Stimulated activated CD4-positive, alpha-beta T cell treated with anti-CD3 and anti-CD28 coated beads, Interleukin-12 subunit alpha, Interleukin-12 subunit beta, amount 100 ng/mL, for 48 hours (primary cell): ENCODE results near the gene CPEB2.

Experiments used
- DNase-seq, 3 donors: peaks; one replicate each; pipeline ENCODE4 v3.0.0-alpha.2; 2020; ENCODE audit warnings: low read depth in 2 of 3, low spot score in 1 of 3

CPEB2 gene

DNA sequence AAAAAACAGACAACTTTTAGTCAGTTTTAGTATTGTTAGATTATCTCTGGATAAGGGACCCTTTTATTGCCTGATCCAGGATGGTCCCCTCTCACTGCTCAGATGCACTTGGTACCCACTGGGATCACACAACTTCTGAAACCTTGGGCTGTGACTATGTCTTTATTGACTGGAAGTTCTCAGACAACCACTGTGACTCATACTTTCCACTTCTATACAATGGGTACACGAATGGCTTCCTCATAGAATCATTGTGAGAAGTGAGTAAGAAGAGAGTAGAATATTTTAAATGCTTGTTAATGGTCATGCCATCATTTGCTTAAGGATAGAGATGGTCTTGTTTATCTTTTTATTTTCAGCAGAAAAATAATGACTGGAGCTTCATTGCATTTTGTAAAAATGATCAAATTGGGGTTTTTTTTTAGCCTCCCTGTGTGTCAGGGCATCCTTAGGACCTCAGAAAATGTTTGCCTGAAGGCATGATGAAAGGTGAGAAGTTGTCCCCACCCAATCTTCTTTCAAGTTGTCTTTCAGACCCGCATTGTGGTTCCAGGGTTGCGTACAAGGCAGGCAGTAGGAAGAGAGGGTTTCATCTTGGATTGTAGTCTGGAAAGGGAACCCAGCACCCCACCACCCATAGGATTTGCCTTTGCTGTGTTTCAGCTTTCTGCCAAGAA is 115.1 kb downstream of the CPEB2 start:
- DNase-seq: no peak

DNA sequence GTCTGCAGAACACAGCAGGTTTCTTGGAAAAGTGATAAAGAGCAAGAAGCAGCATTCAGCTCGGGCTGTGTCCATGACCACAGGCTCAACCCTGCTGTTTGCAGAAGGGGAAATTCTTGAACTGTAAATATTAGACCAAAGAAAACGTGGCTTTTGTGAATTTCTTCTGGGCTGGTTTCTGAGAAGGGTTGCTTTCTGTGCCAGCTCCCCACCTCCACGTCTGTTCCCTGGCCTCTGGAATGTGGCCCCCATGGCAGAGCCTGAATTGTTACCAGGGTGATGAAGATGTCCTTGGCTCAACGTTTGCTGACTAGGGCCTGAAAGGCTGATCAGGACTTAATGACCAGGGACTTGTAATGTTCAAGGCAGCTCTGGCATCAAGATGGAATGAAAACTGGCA is 116.0 kb downstream of the CPEB2 start:
- DNase-seq: no peak
